HG03460 (cell line): ENCODE results near the gene LRP1B.

Source experiments
- ATAC-seq: cut with Tn5 transposase; IDR thresholded peaks from one replicate; pipeline ENCODE4 v1.9.1; 2021; ENCODE audit not compliant: unreplicated experiment

The LRP1B gene

DNA sequence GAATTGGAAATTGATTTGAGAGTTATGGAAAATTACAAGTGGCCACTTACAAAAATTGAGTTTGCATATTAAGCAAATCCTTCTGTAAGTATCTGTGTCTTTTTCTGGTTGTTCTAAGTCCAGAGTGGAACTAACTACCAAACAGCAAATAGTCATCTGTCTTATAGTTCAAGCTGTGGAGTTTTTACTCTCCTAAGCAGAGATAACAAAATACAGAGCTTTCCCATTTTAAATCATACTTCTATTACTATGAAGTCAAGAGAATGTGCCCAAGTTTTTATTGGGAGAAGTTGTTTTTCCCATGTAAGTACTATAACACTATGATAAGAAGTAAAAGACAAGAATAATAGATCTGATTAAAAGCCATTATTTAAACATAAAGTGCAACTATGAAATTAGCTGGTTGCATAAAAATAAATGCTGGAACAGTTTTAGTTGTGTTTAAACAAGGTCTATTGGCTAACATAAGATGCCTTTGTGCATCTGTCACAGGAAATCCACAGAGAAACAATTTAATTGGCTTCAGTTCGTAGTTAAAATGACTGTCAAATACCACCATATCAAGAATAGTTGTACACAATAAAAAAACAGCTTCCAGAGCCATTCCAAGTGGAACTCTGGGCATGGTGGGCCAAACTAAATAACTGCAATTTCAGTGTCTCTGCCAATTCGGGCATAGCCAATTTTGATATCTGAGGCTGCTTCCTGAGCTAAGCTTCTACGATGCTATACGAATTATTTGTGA is 1883.2 kb downstream of the LRP1B start:
- ATAC-seq = no peak

- no peak for ATAC-seq
Observed at GRCh38 chr2:140246957-140247356, 1883.9 kb downstream of the LRP1B start.

DNA sequence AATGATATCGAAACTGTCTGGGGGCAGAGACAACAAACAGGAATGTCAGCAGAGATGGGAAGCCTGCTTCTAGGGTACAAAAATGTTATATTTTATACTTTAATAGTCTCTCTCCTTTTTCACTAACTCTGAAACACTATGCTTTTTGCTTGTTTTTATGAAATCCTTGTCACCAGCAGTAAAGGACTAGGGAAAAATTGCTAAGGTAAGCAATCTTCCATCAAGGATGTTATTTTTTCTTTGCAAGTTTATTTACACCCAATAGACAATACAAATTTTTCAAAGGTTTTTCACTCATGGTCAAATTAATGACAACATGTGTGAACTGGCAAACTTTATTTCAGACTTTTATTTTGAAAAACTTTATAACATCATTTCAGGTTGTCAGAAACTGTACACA is 1884.8 kb downstream of the LRP1B start:
- no peak for ATAC-seq

DNA sequence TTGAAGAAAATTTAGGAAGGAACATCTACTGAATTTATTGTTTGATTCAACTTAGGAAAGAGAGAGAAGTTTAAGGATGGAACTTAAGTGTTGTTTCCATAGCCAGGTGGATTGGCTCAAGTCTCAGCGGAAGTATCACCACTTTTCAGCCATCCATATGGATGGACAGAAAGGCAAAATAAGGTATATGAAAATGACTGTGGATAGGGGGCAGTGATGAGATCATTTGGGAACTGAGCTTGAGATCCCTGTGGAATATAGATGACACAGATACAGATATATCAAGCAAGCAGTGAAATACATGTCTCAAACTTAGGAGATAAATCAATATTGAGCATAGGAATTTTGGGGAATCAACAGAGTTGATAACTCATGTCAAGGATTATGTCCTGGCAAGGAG is 1887.9 kb downstream of the LRP1B start:
- no peak for ATAC-seq

DNA sequence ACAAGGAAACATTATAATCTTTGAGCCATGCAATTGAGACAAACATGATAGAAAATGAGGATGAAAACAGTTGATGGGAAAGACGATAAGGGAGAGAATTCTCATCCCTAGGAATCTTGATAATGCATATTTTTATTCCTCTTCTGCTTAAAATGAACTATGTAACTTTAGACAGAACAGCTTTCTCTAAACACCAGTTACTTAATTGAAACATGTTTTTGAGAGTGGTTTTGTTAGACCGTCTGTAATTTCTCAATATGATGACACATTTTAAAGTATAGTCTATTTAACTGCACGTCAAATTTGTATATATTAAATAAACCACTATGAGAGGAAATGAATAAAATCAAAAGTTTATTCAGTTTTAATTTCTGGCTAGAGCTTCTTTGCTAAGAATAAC is 1896.7 kb downstream of the LRP1B start:
- ATAC-seq = no peak

DNA sequence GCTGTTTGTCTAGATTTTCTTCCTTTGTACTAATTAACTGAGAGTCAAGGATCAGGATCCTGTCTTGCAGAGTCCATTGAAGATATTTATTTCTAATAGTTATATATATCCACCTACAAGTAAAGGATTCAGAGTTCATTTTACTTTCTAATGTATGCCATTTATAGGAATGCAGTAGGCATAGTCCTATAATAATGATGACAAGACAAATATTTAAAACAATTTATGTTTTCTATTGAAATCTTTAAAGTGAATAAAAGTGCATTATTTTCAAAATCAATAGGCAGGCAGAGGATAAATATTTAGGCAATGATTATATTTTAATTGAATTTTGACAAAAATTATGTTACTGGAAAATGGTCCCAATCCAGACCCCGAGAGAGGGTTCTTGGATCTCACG is 1919.9 kb downstream of the LRP1B start:
- no peak for ATAC-seq

DNA sequence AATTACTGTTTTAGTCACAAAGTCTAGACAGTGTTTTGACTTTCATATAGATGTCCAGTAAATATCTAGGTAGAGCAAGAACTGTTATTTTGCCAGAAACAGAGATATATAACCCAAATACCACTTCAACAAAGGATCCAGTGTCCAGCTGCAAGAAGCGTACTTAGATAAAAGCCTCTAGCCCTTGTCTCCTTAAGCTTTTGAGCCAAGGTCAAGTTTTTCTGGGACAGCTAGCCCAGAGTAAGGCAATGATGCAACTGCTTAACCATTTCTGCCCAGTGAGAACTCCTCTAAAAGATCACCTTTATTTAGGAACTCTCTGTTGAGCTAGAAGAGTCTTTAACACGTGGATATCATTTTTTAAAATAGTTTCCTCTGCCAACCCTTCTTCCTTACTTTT is 1925.7 kb downstream of the LRP1B start:
- no peak for ATAC-seq

DNA sequence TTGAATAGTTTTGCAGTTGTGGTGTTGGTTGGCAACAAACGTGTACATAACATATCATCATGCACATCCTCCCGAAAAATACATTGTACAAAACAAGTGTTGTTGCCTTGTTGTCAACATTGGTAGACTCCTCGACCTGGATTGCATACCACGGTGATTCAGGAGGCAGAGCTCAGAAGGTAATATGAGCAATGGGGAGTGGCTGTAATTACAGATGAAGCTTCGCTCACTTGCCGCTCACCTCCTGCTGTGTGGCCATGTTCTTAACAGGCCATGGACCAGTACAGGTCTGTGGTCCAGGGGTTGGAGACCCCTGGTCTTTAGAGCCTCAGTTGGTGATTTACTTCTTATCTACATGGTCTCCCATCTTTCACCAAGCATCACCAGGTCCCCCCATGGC is 1927.5 kb downstream of the LRP1B start:
- no peak for ATAC-seq

DNA sequence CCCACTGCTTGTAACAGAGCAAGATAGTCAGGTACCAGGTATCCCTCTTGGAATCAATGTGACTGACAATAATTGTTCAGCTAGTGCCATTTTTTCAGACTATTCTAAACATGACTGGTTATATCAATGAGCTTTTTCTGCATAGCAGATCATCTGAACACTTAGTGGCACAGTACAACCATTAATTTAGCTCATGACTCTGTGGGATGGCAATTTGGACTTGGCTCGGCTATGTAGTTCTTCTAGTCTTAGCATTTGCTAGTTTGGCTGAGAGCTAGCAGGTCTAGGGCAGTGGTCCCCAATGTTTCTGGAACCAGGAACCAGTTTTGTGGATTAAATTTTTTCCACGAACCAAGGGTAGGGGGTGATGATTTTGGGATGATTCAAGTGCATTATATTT is 1929.2 kb downstream of the LRP1B start:
- ATAC-seq = no peak

DNA sequence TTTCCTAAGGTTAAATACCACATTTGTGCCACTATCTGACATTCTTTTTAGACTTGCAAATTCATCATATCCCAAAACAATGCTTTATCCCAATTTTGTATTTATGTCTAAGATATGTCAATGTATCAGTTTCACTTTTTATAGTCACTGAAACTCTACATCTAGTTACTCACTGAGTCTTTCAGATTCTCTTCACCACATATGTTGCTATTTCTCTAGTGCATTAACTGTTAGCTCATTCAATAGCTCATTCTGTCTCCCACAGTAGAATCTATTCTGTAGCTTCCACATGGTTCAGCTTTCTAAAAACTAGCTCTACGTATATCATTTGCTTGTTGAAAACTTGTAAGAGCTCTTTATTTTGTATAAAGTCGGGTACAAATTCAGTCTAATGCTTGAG is 1930.1 kb downstream of the LRP1B start:
- no peak for ATAC-seq

DNA sequence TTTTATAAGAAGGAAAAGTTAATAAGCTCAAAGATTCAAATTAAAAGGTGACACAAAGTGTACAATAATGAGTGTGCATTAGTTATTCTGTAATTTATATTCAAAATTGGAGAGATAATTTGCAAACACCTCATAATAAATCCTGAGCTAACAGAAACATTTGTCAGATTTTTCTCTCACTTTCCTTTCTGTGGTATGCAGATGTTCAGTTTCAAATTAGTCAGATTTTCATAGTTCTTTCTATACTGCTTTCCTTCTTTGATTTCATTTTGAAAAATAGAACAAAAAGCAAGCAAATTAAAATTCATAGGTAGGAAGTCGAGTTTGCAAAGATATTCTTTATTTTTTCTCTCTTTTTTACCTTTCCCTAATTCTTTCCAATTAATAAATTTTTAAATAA is 1930.5 kb downstream of the LRP1B start:
- no peak for ATAC-seq

GRCh38 chr2:140199312-140199711 is 1931.5 kb downstream of the LRP1B start:
- no peak for ATAC-seq

DNA sequence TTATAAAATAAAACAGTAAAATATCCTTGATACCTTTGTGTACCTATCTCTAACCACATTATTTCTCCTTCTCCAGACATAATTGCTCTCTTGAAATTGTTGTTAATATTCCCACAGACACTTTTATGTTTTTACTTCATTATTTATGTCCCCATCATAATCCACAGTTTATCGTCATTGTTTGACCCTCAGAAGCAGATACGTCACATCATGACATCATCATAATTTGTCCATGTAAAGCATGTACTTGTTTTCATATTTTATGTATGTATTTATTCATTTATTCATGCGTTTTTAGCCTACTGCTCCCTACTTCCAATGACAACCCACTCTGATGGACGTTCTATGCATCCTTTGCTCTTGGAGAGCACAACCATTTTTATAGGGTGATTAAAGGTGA is 1943.7 kb downstream of the LRP1B start:
- no peak for ATAC-seq

GRCh38 chr2:140186313-140186712 is 1944.5 kb downstream of the LRP1B start:
- no peak for ATAC-seq

DNA sequence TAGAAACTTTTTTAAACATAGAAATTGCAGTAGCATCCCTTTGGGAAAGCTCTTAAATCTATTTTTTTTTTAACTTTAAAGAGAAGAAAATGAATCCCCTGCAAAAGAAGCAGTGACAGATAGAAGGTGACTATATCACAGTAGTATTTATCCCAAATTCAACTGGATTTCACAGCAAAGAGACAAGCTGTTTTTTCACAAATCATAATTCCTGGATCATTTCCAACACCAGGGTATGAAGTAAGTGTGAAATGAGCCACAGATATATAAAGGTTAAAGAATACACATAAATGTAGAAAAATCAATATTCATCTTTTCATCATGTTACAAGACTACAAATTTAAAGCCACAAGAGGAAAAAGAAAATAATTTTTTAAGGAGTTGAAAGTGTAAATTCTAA is 1945.7 kb downstream of the LRP1B start:
- no peak for ATAC-seq

- no peak for ATAC-seq
Observed at GRCh38 chr2:140183056-140183765, 1947.6 kb downstream of the LRP1B start.
